Fibroblast of gingiva (primary cell): ENCODE data around the gene OCRL.

Experiments used
- DNase-seq: peaks from one replicate; pipeline ENCODE4 v3.0.0-alpha.2; 2011; ENCODE audit warnings: low read depth

The OCRL gene

GRCh38 chrX:129540068-129540653, at the start of gene OCRL:
Gene OCRL, plus strand, starts transcription at chrX:129540259. Its CDS starts 181 bp downstream, at chrX:129540440.
- peak; percentile 49 for DNase-seq

DNA sequence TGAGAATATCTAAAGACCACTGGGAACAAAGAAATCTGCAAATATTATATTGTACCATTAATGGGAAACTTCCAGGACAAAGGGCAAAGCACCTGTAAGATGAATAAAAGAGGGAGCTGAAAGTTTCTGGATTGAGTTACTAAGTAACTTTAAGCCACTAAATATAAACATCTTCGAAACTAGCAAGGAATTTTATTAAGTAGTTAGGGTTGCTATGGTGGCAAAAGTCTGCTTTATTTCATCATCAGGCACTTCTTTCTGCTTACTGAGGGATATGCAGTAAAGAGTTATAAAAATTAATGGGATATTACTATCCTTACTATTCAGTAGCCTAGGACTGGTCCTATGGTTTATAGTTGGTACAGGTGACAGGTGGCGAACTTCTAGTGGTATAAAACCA, 49.7 kb upstream of the OCRL start:
- no peak for DNase-seq

- DNase-seq, result peak; percentile 24
These were observed 46.4 kb upstream of the OCRL start for GRCh38 chrX:129493643-129494042.

GRCh38 chrX:129494887-129495286, 45.2 kb upstream of the OCRL start:
- DNase-seq, result no peak

GRCh38 chrX:129495900-129496299, 44.2 kb upstream of the OCRL start:
- no peak for DNase-seq

DNA sequence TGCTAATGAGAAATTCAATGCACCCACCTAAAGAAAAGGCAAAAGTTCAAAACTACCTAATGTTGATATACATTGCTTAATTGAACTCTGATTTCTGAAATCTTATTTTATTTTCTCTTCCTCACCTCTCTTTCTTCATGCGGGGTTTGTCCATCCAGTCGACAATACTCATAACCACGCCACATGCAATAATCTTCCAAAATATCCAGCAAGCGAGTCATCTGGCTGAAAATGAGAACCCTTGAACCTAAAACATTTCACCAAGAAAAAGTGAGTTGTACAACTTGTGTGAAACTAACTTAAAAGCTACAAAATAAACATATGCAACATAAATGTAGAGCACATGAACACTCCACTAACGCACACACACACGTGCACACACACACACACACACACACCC, 43.4 kb upstream of the OCRL start:
- peak; percentile 1 for DNase-seq

DNA sequence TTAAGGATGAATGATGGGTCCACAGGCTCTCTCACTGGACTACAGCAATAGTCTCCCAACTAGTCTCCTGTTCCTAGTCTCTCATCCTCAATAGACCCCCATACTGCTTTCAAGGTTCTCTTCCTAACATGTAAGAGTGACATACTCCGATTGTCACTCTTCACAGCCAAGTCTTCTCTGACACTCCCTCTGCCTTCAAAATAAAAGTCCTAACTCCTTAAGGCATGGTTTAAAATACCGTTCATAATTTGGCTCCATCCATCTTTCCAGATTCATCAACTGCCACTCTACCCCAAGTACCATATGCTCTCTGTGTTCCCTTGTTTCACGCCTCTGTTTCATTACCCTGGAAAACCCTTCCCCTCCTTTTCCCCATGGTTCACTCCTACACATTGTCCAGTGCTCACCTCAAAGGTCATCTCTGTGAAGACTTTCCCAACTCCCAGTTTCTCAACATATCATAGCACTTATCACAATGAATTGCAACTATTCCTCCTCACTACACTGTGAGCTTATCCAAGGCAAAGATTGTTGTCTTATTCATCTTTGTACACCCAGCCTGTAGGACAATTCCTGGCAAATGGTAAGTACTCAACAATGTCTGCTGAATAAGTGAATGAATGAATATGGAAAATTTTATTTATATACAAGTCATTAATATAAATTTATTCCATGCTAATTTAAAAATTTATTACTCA, 42.8 kb upstream of the OCRL start:
- no peak for DNase-seq

- DNase-seq, result no peak
These were observed 29.7 kb upstream of the OCRL start for GRCh38 chrX:129510331-129510730.

DNA sequence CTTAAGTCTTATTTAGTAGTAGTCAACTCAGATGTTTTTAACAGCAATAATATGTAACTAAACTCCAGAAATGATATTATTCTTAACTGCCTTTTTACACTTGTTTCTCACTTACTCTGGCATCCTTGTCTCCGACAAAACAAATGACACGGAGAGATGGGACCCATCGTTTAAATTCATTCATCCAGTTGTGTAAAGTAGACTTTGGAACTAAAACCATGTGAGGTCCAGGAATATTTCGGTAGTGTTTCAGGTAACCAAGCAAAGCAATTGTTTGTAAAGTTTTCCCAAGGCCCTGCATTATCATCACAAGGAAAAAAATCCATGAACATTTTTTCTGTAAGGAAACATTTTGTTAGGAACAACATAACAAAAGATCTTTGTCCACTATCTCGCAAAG, 28.4 kb upstream of the OCRL start:
- no peak for DNase-seq

GRCh38 chrX:129512409-129512808, 27.6 kb upstream of the OCRL start:
- no peak for DNase-seq

DNA sequence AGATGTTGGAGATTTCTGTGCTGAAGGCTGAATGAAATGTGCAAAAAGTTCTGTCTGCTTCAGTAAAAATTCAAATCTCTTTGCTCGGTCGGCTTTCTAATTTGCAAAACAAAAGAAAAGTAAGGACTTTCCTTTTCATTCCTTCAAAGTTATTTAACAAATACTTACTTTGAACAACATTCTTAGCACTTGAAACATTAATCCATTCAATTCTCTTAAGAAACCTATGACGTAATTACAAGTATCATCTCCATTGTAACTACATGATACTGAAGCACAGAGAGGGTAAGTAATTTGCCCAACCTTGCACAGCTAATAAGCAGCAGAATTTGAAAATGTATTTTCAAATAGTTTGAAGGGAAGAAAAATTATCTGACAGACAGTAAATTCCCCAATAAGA, 23.7 kb upstream of the OCRL start:
- DNase-seq, result no peak

GRCh38 chrX:129520151-129520550, 19.9 kb upstream of the OCRL start:
- no peak for DNase-seq

- DNase-seq, result peak; percentile 47
These were observed 17.6 kb upstream of the OCRL start for GRCh38 chrX:129522184-129523078.

DNA sequence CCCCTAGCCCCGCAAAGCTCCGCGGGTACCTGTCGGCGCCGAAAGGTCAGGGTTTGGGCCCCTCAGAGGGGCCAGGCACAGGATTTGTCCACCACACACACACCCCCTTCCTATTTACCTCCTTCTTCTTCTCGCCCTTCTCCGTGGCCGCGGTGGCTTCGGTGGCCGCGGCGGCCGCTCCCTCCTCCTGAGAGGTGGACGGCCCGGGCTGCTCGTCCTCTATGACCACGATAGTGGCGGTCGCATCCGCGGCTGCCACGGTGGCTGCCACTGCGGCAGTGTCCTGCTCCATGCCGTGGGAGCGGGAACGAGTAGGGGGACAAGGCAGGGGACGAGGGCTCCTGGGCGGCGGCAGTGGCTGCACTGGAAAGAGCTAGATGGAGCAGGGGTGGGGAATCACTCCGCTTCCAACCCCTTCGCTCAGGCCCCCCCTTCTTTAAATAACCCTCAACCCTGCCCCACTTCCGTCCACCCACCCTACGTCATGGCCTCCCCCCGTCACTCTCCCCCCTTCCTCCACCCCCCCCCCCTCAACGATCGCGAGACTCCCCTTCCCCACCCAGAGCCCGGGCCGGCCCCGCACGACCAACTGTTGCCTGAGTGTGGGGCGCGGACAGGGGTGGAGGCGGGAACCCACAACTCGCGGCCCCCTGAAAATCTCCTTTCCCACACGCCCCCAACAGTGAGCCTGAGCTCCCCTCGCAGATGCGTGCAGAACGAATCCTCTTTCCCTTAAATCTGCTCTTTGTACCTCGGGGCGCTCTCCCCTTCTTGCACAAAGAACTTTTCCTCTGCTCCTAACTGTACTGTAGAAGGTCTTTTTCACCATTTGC, 16.8 kb upstream of the OCRL start, which contains the start of gene SMARCA1:
SMARCA1 (minus strand) TSS at position 412 of the 833 bp plus-strand sequence; CDS start at position 292, 120 bp downstream.
- peak; percentile 66 for DNase-seq

- DNase-seq, result no peak
These were observed 15.7 kb upstream of the OCRL start for GRCh38 chrX:129524250-129524850.

DNA sequence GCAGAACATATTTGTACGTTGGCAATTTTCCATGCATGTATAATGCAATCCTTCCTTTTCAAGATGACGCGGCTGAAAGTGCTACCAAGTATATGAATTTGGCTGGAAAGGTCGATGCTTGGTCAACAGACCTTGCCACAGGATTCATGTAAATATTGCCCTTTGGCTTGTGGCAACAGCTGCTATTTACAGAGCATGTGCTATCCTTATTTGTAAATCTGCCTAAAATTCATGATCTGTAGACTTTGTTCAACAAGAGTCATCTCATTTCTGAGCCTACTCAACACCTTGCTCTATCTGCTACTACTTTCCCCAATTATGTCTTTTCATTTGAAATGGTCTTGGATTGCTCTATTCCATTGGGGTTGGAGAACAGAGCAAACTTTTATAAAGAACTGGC, 14.9 kb upstream of the OCRL start:
- peak; percentile 56 for DNase-seq

DNA sequence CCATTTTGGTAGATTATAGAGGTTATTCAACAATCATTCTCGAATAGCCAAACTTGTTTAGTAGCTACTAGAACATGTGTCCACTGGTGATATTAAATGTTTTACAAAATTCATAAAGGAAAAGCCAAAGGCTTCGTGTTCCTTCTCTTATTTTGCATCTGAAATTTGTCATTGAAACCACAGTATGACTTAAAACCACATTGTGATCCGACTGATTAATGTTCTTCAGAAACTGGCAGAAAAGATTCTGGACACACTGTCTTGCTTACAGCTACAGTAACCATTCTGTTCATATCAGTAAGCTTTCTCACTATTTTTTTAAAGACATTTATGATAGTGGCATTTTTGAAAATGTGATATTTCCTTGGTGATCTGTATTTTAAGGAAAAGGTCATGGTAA, 14.2 kb upstream of the OCRL start:
- no peak for DNase-seq

DNA sequence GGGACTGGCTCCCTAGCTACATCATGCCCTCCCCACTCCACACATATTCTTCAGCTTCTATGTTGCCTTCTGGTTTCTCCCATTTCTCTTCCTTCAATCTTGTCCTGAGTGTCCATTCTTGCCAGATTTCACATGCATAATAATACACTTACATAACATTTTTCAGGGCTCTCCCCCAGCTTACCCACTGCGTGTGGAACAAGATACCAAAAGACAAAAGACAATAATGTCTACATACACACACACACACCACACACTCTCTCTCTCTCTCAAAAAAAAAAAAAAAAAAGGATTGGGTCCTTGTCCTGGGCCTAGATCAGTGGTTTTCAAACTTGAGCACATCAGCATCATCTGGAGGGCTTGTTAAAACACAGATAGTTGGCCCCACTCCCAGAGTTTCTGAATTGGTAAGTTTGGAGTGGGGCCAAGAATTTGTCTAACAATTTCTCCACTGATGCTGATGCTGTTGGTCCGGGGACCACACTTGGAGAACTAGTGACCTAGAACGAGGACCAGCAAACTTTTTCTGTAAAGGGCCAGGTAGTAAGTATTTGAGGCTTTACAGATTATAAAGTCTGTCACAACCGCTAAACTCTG, 10.3 kb upstream of the OCRL start:
- peak; percentile 1 for DNase-seq

DNA sequence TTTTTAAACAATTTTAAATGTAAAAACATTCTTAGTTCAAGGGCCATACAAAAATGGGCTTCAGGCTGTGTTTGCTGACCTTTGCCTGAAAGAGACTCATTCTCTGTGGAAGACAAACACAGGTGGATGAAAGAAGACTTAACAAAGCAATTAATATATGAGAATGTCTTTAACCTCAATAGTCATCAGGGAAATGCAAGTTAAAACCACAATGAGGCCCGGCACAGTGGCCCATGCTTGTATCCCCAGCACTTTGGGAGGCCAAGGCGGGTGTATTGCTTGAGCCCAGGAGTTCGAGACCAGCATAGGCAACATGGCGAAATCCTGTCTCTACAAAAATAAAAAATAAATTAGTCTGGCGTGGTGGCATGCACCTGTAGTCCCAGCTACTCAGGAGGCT, 9.6 kb upstream of the OCRL start:
- DNase-seq, result no peak

DNA sequence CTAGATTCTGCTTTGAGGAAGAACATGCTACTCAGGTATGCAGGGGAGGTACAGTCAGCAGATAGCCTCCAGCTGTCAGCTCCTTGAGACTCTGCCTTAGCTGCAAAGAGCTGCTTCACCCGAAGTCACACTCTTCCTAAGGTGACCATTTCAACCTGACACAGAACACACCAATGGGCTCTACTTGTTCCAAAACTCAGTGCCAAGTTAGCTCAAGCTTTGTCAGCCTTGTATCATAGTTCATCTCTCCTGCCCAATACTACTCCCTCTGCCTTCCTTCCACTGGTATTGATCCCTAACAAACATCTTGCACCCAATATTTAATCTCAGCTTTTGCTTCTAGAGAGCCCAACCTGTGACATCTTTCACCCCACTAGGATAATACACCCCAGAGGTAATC, 8.9 kb upstream of the OCRL start:
- DNase-seq, result no peak
